ENCODE measurements around the gene HMGN3.

Gene HMGN3

GRCh38 chr6:79232696-79233462 is 1.6 kb downstream of the HMGN3 start:
- no peak for DNase-seq (ENCODE audit: low read depth in 2 of 2)

GRCh38 chr6:79231666-79232065 is 2.8 kb downstream of the HMGN3 start:
- DNase-seq (ENCODE audit: low read depth in 2 of 2), result no peak

- DNase-seq (ENCODE audit: low read depth in 2 of 2), result no peak
Observed at GRCh38 chr6:79231101-79231500, 3.4 kb downstream of the HMGN3 start.

GRCh38 chr6:79230149-79230548 is 4.3 kb downstream of the HMGN3 start:
- DNase-seq (ENCODE audit: low read depth in 2 of 2), result no peak

GRCh38 chr6:79227445-79227844 is 7.0 kb downstream of the HMGN3 start:
- DNase-seq (ENCODE audit: low read depth in 2 of 2), result no peak

- DNase-seq (ENCODE audit: low read depth in 2 of 2), result no peak
Observed at GRCh38 chr6:79226660-79227059, 7.8 kb downstream of the HMGN3 start.

- no peak for DNase-seq (ENCODE audit: low read depth in 2 of 2)
Observed at GRCh38 chr6:79225717-79226599, 8.5 kb downstream of the HMGN3 start.

- DNase-seq (ENCODE audit: low read depth in 2 of 2), result no peak
Observed at GRCh38 chr6:79223611-79224404, 10.7 kb downstream of the HMGN3 start.

- no peak for DNase-seq (ENCODE audit: low read depth in 2 of 2)
Observed at GRCh38 chr6:79215213-79215824, 19.2 kb downstream of the HMGN3 start.

- no peak for DNase-seq (ENCODE audit: low read depth in 2 of 2)
Observed at GRCh38 chr6:79212859-79213258, 21.6 kb downstream of the HMGN3 start.

GRCh38 chr6:79208816-79209215 is 25.7 kb downstream of the HMGN3 start:
- no peak for DNase-seq (ENCODE audit: low read depth in 2 of 2)

GRCh38 chr6:79203753-79204253 is 30.7 kb downstream of the HMGN3 start:
- no peak for DNase-seq (ENCODE audit: low read depth in 2 of 2)

GRCh38 chr6:79202556-79202955 is 31.9 kb downstream of the HMGN3 start:
- no peak for DNase-seq (ENCODE audit: low read depth in 2 of 2)

- no peak for DNase-seq (ENCODE audit: low read depth in 2 of 2)
Observed at GRCh38 chr6:79201983-79202382, 32.5 kb downstream of the HMGN3 start.

GRCh38 chr6:79201143-79201542 is 33.3 kb downstream of the HMGN3 start:
- DNase-seq (ENCODE audit: low read depth in 2 of 2), result no peak

GRCh38 chr6:79196912-79197311 is 37.6 kb downstream of the HMGN3 start:
- no peak for DNase-seq (ENCODE audit: low read depth in 2 of 2)

- peak in 1 of 2 experiments; percentile 2 for DNase-seq (ENCODE audit: low read depth in 2 of 2)
Observed at GRCh38 chr6:79193971-79194370, 40.5 kb downstream of the HMGN3 start.

- DNase-seq (ENCODE audit: low read depth in 2 of 2), result no peak
Observed at GRCh38 chr6:79189760-79190350, 44.6 kb downstream of the HMGN3 start.

- DNase-seq (ENCODE audit: low read depth in 2 of 2), result no peak
Observed at GRCh38 chr6:79188885-79189480, 45.5 kb downstream of the HMGN3 start.

- no peak for DNase-seq (ENCODE audit: low read depth in 2 of 2)
Observed at GRCh38 chr6:79188107-79188506, 46.4 kb downstream of the HMGN3 start.

GRCh38 chr6:79186564-79186963 is 47.9 kb downstream of the HMGN3 start:
- no peak for DNase-seq (ENCODE audit: low read depth in 2 of 2)

All from fibroblast of skin of left biceps (primary cell).